Activated CD4-positive, CD25-positive, alpha-beta regulatory T cell (primary cell): ENCODE data around the gene TMEM53.

Experiments
- DNase-seq, 4 experiments: peaks; one replicate each; lab custom pipeline; 2025; lab: John Stamatoyannopoulos, UW

TMEM53 gene

DNA sequence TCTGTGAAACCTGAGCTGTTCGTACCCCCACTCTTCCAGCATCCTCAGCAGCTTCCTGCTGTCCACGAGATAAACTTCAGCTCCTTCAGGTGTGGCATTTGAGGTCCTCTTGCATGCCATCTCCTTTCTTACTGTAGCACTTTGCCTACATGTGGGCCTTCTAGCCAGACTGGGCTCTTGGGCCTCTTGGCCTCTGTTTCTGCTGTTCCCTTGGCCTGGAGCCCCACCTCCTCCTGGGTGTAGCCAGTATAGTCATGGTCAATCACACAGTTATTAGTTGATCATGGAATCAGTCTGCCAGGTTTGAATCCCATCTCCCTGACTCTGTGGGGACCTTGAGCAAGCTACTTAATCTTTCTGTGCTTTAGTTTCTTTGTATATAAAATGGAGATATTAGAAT, 26.4 kb downstream of the TMEM53 start:
- DNase-seq = no peak

DNA sequence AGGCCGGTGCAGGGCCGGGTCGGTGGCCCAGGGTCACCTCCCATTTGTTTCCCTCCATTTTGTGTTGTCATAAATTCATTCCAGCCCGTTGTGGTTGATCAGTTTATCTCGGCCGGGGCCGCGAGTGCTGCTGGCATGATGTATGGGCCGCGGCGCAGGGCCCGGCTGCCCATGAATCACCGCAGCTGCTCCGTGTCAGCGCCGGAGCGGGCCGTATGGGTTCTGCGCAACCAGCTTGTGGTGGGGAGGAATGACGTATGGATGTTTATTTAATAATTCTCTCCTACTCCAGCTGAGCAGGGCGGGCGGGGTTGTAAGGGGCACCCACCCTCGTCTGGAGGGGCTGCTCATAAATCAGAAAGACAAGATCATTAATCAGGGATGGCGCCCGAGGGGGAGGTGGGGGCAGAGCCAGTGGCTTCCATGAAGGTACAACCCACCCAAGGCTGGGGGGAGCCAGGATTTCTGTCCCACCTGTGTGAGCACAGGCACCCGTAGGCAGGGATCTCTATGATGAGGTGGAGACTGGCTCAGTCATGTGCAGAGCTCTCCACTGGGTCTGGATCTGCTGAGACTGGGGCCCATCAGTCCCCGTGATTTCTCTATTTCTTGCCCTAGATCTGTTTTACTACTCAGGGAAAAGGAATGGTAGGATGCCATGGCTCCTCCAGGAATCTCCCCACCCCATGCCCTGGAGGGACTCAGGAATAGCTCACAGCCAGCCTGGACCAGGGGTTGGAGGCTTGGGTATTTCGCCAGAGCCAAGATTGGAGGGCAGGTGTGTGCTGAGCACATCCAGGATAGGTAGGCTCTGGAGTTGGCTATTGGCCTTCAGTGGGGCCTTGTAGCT, 27.8 kb downstream of the TMEM53 start:
- no peak for DNase-seq

DNA sequence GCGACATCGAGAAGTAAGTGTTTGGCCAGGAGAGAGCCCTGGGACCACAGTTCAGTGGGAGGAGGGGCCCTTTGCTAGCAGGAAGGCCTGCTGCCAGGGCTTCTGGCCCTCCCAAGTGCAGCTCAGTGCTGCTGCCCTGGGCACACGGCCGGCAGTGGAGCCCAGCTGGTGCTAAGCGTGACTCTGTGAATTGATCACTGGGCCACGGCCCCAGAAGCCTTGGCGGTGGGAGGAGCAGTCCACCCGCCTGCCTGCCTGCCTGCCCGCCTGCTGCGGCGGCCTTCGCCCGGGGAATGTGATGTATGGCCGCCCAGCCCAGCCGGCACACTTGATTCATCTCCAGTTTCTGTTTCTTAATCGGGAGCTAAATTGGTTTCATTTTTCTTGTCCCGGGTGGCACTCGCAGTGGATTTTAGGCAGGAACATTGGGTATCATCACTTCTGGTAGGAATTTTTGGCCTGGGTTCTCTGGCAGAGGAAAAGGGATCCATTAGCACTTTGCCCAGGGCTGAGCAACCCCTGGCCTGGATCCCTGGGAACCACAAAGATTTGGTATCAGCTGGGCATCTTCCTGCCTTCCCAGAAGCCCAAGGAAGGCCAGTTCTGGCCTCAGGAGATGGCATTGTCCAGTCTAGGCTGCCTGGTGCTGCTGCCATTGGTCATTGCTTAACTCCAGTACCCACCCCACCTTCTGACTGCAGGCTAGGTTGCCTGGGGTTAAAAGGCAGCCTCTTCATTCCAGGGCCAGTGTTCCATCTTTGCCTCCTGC, 28.6 kb downstream of the TMEM53 start:
- no peak for DNase-seq

- no peak for DNase-seq
Measured at GRCh38 chr1:44644806-44645205, 29.5 kb downstream of the TMEM53 start.

DNA sequence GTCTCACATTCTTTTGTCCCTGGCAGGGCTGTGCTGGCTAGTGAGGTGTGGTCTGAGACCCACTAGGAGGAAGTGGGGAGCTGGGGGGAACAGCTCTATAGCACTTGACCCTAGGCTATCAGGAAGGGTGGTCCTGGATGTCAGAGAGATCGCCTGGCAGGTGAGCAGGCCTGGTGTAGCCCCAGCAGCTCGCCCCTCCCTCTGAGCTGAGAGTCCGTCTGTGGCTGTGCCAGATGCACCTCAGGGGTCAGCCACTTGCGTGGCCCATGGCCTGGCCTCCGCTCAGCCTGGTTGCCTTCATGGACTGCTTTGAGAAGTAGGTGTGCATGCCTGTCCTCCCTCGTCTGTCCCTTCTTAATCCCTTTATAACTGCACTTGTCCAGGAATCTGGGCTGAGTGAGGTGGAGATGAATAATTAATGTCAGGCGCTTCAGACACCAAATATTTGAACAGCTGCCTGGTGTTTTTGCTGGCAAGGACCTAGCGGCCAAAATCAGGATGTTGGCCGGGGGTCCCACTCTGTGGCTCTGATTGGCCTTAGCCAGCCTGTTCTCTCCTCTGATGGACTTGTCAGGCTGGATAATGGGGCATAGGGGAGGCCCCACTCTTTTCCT, 30.5 kb downstream of the TMEM53 start:
- no peak for DNase-seq

DNA sequence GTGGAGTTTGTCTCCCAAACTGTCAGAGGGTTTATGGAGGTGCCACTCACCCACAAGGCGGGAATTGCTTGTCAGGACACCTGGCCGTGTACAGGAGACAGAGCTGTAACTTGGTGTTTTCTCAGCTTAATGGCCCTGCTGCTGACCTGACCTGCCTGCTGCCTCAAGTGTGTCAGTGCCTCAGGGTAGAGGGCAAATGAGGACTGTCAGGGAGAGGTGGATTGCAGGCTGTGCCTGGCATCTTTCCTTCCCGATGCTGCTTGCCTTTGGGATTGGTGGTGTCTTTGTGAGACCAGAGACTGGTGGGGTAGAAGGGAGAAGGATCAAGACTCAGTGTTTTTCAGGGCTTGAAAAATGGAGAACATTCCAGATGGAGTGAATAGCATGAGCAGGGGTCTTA, 31.4 kb downstream of the TMEM53 start:
- no peak for DNase-seq

DNA sequence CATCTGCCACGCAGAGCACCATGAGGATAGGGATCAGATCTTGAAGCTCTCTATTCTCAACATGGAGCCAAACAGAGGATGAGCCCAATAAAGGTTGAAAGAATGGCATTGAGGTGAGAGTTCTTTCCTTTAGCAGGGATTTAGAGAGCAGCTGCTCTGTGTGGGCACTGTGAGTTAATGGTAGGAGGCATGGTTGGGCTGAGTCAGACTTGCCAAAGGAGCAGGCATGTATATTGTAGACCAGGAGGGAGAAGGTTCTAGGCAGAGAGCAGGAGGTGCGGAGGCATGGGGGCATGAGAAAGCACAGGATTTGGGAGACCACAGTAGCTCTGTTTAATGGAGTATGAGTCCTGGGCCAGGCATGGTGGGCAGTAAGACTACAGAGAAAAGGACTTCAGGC, 32.0 kb downstream of the TMEM53 start:
- DNase-seq = no peak

DNA sequence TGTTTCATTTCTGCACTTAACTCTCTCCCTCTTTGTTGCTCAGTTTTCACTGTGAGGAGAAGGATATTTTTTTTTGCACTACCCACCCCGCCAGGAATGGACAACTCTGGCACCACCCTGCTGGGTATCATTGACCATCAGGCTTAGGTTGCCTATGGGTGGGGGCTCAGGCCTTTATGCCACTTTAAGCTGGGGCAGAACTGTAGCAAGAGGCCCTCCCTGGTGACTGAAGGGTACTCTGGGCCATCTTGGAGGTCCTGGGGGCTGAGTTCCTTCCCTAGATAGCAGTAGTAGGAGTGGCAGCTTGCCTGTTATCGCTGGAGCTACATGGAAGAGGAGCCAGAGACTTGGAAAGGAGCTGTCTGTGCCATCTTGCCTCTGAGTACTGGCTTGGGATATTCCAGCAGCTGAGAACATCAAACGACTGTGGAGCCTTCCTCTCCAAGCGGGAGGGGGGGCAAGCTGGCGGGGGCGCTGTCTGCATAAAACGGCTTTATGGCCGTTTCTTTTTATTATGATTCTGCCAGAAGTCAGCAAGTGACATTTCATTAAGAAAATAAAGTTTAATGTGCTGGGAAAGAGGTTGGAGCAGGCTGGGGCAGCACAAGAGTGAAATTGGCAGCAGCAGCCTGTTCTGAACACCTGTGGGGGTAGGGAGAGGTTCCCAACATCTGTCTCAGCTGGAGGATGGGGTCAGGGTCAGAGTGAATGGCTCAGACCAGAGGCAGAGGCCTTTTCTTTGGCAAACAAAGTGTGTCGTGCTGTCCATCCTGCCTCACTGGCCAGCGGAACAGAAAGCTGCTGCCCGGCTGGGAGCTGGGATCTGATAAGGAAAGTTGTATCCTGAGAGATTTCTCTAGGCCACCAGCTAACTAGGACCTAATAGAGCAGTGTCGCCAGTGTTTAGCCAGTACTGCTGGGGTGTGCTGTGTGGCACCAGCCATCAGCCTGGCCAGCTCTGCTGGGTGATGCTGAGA, 32.9 kb downstream of the TMEM53 start:
- DNase-seq = no peak

- no peak for DNase-seq
Measured at GRCh38 chr1:44640200-44640853, 34.0 kb downstream of the TMEM53 start.

DNA sequence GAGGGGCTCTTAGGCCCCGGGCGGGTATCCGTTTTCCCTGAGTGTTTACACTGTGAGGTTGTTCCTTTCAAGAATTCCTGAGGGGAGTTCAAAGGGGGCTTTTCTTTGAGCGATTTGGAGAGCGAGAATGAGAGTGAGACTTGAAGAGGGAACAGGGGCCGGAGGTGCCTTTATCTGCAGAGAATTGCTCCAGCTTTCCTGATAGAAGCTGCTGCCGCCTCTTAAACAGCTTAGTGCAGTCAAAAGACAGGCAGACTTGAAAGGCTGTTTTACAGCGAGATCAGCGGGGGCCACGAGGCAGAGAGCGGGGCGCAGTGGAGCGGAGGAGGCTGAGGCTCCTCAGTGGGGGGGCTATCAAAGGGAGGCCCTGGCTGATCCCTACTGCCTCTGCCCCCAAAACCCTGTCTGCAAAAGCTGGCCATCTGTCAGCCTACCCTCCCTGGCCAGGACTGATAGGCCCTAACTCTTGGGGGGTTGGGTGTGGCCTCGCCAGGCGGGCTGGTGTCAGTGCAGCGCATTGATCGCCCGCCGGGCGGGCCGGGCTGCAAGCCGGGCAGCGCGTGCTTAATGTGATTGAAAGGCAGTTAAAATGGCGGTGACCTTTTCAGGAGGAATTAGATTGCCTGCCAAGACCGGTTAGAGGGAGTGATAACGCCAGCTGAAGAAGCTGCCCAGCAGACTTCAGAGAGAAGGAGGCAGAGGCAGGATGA, 36.4 kb downstream of the TMEM53 start:
- no peak for DNase-seq

DNA sequence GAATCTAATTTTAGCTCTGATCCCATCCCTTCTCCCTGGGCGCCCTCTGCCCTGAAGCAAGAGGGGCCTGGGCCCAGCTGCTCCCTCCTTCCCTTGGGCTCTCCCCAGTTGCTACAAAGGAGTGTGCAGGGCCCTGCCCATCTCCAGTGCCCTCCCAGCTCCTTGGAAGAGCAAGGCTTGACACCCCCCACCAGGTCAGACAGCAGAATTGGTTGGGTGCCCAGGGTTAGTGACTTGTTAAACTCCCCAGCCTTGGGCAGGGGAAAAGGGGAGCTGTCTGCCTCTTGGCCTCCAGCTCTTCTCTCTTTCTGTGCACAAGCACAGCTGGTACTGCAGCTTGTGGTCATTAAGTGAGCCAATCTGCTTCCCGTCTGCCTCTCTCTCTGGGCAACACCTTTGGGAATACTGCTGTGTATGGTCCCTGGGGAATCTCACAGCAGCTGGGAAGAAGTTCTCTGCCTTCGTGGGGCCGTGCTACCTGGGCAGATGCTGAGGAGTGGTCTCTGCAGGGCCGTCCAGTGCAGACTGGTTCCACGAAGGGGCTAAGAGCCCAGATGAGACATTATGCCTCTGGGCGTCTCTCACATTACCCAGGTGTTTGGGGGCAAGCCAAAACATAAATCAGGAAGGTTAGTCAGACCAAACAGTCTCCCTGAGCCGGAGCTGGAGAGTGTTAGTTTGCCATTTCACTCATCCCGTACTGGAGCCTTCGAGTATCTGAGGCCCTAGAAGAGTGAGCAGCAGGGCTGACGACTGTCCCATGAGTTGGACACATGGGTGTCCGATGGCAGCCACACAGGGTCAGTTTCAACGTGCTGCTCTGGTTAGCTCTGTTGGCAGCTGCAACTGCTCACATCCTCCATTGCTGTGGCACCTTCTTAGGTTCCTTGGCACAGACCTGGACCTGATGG, 37.3 kb downstream of the TMEM53 start:
- no peak for DNase-seq

DNA sequence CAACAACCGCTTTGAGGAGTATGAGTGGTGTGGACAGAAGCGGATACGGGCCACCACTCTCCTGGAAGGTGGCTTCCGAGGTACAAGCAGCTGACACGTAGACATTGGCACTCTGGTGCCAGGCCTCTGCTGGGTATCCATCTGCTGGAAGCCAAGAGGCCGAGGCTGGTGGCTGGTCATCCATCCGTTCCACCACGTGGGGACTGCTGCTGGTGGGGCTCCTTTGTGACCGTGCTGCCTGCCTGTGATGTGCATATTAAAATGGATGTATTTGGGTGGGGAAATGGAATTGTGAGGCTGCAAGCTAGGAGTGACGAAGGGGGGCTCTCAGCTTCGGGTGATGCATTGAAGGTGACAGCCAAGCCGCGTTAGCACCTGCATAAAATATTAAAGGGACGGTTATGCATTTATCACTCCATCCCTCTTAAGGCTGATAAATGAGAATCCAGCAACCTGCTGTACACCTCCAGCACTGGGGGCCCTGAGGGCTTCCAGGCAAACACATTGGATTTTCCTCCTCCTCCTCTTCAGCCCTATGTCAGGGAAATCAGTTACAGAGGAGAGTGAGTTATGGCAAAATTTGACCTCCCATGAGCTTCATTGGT, 38.1 kb downstream of the TMEM53 start:
- no peak for DNase-seq

DNA sequence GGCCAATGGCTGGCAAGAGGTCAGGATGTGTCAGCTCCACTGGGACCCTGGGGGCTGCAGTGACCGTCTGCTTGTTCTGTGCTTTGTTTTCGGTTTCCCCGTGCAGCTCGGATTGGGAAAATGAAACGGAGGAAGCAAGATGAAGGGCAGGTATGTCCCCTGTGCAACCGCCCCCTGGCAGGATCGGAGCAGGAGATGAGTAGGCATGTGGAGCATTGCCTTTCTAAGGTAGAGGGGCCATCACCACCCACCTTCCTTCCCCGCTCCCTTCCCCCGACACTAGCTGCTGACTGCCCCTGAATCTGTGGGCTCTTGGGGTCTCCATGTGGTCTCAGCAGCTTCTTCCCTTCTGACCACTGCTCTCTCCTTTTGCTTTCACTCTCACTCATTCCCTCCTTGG, 38.8 kb downstream of the TMEM53 start:
- no peak for DNase-seq

- no peak for DNase-seq
Measured at GRCh38 chr1:44634606-44635189, 39.6 kb downstream of the TMEM53 start.

- DNase-seq = no peak
Measured at GRCh38 chr1:44632598-44632997, 41.7 kb downstream of the TMEM53 start.

DNA sequence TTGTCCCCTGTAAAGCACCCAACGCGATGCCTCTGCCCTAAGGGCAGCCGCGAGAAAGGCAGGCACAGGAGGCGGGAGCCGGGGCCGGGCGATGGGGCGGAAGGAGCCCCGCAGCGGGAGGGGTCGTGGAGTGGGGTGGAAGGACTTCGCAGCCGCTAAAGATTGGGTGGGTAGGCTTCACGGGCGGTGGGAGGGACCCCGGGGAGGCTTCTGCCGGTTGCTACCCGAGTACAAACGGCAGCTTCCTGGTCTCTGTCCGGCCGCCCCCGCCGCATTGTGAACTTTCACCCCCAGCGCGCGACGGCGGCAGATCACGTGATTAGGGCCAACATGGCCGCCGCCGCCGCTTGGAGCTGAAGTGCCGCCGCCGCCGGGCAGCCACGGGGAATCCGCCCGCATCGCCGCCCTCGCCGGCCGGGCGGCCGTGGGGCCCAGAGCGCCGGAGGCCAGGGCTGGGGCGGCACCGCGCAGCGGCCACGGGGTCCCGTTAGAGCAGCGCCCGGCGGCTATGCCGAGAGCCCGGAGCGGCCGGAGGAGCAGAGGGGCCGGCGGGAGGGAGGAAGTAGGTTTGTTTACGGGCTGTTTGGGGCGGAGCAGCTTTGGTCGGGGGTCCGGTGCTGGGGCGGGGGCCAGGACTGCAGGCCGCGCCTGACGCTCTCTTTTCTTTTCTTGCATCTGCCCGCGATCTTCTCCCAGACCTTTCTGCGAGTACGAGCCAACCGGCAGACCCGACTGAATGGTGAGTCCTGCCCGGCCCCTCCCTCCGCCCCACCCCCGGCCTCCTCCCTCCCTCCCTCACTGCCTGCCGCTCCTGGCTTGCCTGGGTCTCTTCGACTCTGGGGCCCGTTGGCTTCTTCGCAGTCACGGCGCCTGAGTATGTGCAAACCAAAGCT, 42.4 kb downstream of the TMEM53 start:
- DNase-seq = peak; percentile 80 to 85 (median 84)

DNA sequence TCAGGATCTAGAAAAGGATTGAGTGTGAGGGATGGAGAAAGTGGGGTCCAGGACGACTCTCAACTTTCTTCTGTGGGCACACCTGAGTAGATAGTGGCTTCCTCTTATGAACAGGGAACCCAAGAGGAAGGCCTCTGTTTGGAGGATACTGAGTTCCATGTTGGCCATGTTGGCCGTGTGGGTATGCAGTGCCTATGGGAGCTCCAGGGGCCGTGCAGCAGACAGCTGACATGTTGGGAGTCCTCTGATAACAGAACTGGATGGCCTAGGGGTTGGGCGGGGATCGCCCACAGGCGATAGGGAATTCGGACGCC, 43.0 kb downstream of the TMEM53 start:
- no peak for DNase-seq

GRCh38 chr1:44630116-44630515, 44.2 kb downstream of the TMEM53 start:
- DNase-seq = no peak
